Measurements from ENCODE around the gene C4orf36.
A peak's percentile ranks its signal among the peaks of the same experiment; 100 is the strongest.
"Not testable (repeated sequence)": the region's sequence is repeated elsewhere in the genome, so short reads cannot be mapped to it uniquely, and the experiment has no call there.

The C4orf36 gene

GRCh38 chr4:86916392-86916791, 24.2 kb upstream of the C4orf36 start:
- no peak for DNase-seq

GRCh38 chr4:86910820-86911684, 18.8 kb upstream of the C4orf36 start:
- DNase-seq: no peak

- no peak for DNase-seq
These were observed 18.1 kb upstream of the C4orf36 start for GRCh38 chr4:86910369-86910768.

GRCh38 chr4:86909546-86910295, 17.5 kb upstream of the C4orf36 start:
- no peak for DNase-seq

- peak; percentile 71 for DNase-seq
These were observed 16.0 kb upstream of the C4orf36 start for GRCh38 chr4:86908251-86908657.

GRCh38 chr4:86901864-86902263, 9.6 kb upstream of the C4orf36 start:
- DNase-seq: no peak

- DNase-seq: no peak
These were observed 6.3 kb upstream of the C4orf36 start for GRCh38 chr4:86898562-86898961.

GRCh38 chr4:86896596-86896995, 4.4 kb upstream of the C4orf36 start:
- no peak for DNase-seq

- peak; percentile 62 for DNase-seq
These were observed 3.7 kb upstream of the C4orf36 start for GRCh38 chr4:86895692-86896488.

GRCh38 chr4:86894455-86894854, 2.2 kb upstream of the C4orf36 start:
- no peak for DNase-seq

GRCh38 chr4:86893136-86893535, 914 bp upstream of the C4orf36 start:
- no peak for DNase-seq

- peak; percentile 63 for DNase-seq
These were observed 376 bp upstream of the C4orf36 start for GRCh38 chr4:86892636-86892960.

GRCh38 chr4:86890790-86891189, 1.4 kb downstream of the C4orf36 start:
- DNase-seq: peak; percentile 2

- no peak for DNase-seq
These were observed 12.6 kb downstream of the C4orf36 start for GRCh38 chr4:86879641-86880040.

GRCh38 chr4:86878640-86879039, 13.6 kb downstream of the C4orf36 start:
- DNase-seq: no peak

- DNase-seq: no peak
These were observed 15.1 kb downstream of the C4orf36 start for GRCh38 chr4:86876894-86877685.

GRCh38 chr4:86875436-86875835, 16.8 kb downstream of the C4orf36 start:
- not testable (repeated sequence) for DNase-seq

- no peak for DNase-seq
These were observed 20.1 kb downstream of the C4orf36 start for GRCh38 chr4:86872135-86872534.

- no peak for DNase-seq
These were observed 21.7 kb downstream of the C4orf36 start for GRCh38 chr4:86870442-86871069.

- DNase-seq: no peak
These were observed 34.7 kb downstream of the C4orf36 start for GRCh38 chr4:86857341-86858052.

- no peak for DNase-seq
These were observed 35.3 kb downstream of the C4orf36 start for GRCh38 chr4:86856896-86857295.
